ENCODE data around the gene PLEKHG1.

- TF ChIP-seq CTCF (IDR thresholded peaks at IDR 0.05): peak in 5 of 6 experiments; percentile 24 to 69 (median 60)
- peak in 1 of 2 donors; percentile 19 for TF ChIP-seq POLR2A (IDR thresholded peaks at IDR 0.05)
Observed at GRCh38 chr6:150600301-150601017, 774 bp downstream of the PLEKHG1 start.

All from thyroid gland (tissue), 4 donors.